Measurements from ENCODE around the gene TASL.
"Not testable (repeated sequence)": the region's sequence is repeated elsewhere in the genome, so short reads cannot be mapped to it uniquely, and the experiment has no call there.

The TASL gene

DNA sequence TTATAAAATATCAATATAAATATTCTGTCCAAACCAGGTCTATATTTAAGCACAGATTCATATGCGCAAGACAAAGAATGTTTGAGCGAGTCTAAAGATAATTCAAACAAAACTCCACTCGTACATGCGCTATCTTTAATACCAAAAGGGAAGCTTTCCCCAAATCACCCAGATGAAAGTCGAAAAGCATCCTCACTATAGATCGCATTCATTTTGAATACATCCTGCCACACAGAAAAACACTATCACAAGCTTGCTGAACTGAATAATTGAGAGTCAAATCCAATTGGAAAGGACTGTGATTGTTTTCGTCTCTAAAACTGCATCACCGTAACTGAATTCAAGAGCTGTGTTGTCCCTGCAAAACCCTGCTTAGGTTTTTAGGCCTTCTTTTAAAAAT is 685 bp downstream of the TASL start:
- DNase-seq (ENCODE audit: low read depth, low spot score) = no peak

DNA sequence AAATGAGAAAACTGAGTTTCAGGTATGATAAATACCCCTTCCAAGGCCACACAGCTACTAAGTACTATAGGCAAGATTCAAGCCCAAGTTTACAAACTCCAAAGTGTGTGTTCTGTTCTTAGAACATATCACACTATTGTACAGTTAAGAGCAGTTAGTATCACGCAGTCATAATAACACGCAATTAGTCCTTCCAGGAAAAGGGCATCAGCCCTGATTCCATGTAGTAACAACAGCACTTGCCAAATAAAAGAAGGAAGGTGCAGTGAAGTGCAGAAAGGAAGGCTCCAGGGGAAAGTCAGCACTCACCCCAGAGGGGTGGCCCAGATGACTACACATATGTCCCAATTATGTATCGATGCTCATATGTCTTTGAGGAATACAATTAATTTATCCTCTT is 4.4 kb downstream of the TASL start:
- DNase-seq (ENCODE audit: low read depth, low spot score) = no peak

DNA sequence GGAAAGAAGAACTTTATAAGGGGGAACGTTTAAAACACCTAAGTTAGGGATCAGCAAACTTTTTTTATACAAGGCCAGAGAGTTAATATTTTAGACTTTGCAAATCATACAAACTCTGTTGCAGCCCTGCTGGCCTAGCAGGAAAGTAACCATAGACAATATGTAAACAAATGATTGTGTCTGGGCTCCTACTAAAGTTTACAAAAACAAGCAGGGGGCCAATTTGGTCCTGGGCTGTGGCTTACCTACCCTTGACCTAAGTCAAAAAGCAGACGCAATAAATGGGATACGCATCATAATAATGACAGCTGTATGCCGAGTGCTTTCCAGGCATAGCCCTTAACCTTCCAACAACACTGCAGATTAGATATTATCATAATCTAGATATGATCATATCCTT is 4.9 kb downstream of the TASL start:
- no peak for DNase-seq (ENCODE audit: low read depth, low spot score)

DNA sequence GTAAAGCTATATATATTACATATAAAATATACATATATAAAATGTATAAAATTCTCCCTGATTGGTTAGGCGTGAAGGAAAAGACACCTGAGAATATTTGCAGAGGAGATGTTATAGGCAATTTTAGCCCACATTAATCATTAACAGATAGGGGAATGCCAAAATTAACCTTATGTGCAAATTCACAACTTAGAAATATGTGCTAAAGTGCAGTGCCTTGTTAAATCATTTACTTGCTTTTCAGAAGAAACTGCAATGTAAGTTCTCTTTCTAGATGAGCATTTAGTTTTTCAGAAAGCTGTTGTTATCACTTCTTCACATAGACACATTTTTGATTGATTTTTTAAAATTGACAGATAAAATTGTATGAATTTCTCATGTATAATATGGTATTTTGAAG is 5.6 kb downstream of the TASL start:
- DNase-seq (ENCODE audit: low read depth, low spot score) = no peak

DNA sequence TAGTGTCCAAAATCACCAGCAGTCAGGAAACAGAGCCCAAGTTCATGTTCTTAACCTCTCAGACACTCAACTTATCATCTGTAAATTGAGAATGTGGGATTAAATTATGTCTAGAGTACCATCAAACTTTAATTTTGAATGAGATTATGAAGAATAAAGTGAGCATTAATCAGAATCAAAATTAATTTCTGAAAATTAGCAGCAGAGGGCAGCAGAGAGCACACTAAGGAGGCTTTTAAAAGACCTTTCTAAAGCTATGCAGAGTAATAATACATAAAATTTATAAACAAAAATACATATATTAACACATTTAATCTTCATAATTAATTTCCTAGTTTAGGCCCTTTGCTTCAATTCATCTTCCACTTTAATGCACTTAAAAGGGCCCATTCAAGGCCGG is 7.1 kb downstream of the TASL start:
- DNase-seq (ENCODE audit: low read depth, low spot score) = no peak

DNA sequence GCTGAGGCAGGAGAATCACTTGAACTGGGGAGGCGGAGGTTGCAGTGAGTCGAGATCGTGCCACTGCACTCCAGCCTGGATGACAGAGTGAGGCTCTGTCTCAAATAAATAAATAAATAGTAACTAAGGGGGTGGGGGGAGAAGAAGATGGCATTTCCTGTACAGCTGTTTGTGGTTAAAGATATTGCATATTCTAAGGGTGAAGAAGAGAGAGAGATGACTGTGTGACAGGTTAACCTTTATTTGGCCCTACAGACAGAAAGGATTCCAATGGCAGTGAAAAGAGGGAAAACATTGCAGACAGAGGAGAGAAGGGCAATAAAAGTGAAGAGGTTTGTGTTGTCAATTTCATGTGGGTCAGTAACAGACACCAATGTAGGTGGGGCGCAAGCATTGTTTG is 9.4 kb downstream of the TASL start:
- no peak for DNase-seq (ENCODE audit: low read depth, low spot score)

DNA sequence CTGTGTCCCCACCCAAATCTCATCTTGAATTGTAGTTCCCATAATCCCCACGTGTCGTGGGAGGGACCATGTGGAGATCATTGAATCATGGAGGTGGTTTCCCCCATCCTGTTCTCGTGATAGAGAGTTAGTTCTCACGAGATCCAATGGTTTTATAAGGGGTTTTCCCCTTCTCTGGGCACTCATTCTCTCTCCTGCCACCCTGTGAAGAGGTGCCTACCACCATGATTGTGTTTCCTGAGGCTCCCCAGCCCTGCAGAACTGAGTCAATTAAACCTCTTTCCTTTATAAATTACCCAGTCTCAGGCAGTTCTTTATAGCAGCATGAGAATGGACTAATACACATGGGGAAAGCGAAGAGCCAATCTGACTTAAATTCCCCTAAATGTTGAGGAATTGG is 14.5 kb downstream of the TASL start:
- not testable (repeated sequence) for DNase-seq (ENCODE audit: low read depth, low spot score)

DNA sequence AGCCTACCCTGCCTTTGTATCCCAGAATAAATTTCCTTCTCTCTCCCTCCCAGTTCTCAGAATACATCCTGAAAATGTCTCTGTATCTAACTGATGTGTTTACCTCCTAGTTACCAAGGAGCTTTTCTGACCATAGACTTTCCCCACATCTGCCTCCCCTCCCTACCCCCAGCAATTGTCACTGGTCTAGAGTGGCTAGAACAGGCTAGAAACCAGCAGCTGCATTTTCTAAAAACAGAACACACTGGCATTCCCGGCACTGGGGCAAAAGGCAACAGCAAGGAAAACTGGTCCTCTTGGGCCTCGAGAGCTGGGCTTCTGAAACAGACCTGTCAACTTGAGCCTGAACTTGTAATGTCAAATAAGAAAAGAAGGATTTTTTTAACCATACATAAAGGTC is 16.4 kb downstream of the TASL start:
- no peak for DNase-seq (ENCODE audit: low read depth, low spot score)

DNA sequence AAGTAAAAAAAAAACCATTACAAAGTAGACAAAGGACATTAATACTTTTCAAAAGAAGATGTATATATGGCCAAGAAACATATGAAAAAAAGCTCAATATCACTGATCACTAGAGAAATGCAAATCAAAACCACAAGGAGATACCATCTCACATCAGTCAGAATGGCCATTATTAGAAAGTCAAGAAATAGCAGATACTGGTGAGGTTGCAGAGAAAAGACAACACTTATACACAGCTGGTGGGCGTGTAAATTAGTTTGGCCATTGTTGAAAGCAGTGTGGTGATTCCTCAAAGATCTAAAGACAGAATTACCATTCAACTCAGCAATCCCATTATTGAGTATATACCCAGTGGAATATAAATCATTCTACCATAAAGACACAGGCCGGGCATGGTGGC is 39.3 kb downstream of the TASL start:
- no peak for DNase-seq (ENCODE audit: low read depth, low spot score)

DNA sequence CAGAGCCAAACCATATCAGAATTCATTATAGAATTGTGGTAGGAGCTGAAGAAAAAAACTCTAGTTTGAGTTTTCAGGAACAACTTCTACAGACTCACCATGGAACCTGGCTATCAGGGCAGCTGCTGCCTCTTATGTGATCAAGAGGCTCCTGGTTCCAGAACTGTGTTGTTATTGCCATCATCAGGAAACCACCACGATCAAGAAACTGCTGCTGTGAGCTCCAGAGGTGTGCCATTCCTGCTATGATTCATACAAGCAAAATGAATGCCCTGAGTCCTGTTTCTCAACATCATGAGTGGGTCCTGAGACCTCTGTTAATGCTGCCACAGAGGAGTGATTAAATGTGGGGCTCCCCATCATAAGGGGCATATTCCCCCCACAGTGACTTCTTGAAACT is 43.7 kb downstream of the TASL start:
- DNase-seq (ENCODE audit: low read depth, low spot score) = no peak

DNA sequence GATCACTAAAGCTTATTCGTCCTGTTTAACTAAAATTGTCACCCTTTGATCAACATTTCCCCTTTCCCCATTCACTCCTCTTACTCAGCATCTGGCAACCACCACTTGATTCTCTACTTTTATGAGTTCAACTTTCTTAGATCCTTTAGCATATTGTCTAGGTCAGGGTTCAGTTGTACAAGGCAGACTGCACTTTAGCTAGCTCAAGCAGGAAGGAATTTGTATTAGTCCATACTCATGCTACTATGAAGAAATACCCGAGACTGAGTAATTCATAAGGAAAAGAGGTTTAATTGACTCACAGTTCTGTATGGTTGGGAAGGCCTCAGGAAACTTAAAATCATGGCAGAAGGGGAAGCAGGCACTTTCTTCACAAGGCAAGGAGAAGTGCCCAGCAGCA is 44.3 kb downstream of the TASL start:
- no peak for DNase-seq (ENCODE audit: low read depth, low spot score)

DNA sequence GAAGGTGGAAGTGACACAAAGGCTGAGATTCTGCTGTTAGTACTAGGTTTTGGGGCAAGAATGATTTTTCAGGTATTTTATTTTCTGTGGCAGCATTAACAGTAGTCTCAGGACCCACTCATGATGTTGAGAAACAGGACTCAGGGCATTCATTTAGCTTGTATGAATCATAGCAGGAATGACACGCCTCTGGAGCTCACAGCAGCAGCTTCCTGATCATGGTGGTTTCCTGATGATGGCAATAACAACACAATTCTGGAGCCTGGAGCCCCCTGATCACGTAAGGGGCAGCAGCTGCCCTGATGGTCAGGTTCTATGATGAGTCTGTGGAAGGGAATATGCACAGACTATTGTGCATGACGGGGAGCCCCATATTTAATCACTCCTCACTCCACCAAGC is 47.0 kb downstream of the TASL start:
- DNase-seq (ENCODE audit: low read depth, low spot score) = no peak

DNA sequence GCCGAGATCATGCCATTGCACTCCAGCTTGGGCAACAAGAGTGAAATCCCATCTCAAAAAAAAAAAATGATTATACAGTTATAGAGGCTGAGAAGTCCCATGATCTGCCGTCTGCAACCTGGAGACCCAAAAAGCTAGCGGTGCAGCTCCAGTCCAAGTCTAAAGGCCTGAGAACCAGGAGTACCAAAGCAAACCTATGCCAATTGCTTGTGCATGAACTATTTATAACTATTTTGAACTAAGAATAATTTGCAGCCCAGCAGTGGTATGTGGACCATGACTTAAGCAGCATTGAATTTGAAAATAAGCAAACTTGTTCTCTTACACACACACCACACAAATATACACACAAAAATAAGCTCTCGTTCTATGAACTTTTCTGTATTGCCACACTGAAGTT is 51.8 kb downstream of the TASL start:
- DNase-seq (ENCODE audit: low read depth, low spot score) = no peak

DNA sequence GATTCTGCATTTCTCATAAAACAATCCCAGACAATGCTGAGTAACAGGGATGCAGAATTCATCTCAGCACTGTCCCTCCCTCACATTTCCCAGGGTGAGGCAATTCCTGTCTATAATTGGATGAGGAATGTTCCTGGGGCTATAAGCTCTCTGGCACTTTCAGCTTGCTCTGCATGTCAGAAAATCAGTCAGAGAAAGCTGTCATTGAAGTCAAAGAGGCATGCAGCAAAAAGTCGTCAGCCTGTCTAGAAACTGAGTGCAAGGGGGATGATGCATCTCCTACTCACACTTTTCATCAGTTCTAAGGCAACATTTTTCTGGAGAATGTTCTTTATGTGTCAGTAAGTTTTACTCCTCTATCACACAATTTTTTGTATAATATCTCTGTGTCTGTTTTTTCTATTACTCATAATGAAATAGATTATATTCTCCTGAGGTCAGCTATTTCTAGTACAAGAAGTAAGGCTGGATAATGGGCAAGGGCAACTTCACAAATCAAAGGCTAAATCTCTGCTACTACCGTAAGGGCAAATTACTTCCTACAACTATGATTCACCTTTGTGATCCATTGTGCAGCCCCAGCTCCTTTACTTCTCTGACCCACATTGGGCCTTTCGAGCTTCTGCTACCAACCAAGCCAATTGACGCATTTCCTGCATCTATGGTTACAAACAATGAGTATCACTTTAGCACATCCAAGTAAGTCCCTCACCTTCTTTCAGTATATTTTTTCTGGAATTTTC is 56.0 kb downstream of the TASL start:
- peak; percentile 36 for DNase-seq (ENCODE audit: low read depth, low spot score)

DNA sequence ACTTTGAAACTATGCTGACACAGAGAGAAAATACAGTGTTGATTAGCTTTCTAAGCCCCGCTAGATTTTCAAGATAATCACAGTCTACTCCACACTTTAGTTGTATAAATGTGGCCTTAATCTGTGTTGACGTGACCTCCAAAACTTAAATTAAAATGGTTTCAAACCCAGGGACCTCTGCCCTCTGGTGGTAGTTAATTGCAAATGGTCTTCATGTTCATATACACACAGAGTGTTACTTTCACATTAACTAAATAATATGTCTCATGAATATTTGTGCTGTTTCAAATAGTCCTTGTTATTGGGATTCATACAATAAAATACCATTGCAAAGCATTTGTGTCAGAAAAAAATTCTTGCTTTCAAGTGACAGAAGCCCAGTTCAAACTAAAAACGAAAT is 64.3 kb downstream of the TASL start:
- no peak for DNase-seq (ENCODE audit: low read depth, low spot score)
